ACC112 (cell line): Measurements from ENCODE around the gene GFER.

Source experiments
- H2AFZ ChIP-seq: fragments of 200-600 bp; sonication (generic); one replicate; pipeline ENCODE4 v1.6.0; 2017; ENCODE audit warnings: antibody characterized with exemption, low read length; ENCODE audit not compliant: unreplicated experiment
- H3K27ac ChIP-seq: fragments of 200-600 bp; sonication (generic); 2 replicates; pipeline ENCODE4 v1.5.1; 2014; ENCODE audit warnings: low read depth, mild to moderate bottlenecking, antibody characterized with exemption, low read length, moderate library complexity
- H3K27me3 ChIP-seq: fragments of 200-600 bp; sonication (generic); 2 replicates; pipeline ENCODE4 v1.6.1; 2014; ENCODE audit warnings: mild to moderate bottlenecking, antibody characterized with exemption, low read length, moderate library complexity, mixed read lengths; ENCODE audit not compliant: insufficient read depth
- H3K36me3 ChIP-seq: fragments of 200-600 bp; sonication (generic); 2 replicates; pipeline ENCODE4 v1.6.1; 2016; ENCODE audit warnings: mild to moderate bottlenecking, antibody characterized with exemption, low read length, moderate library complexity, mixed read lengths; ENCODE audit not compliant: insufficient read depth
- H3K4me1 ChIP-seq: fragments of 200-600 bp; sonication (generic); one replicate; pipeline ENCODE4 v1.6.1; 2016; ENCODE audit warnings: low read length, mixed read lengths; ENCODE audit not compliant: insufficient read depth, unreplicated experiment, control insufficient read depth
- H3K4me3 ChIP-seq: fragments of 200-600 bp; sonication (generic); 2 replicates; pipeline ENCODE4 v1.5.1; 2014; ENCODE audit warnings: mild to moderate bottlenecking, low read depth, low read length
- H3K79me2 ChIP-seq: fragments of 200-600 bp; sonication (generic); one replicate; pipeline ENCODE4 v1.6.0; 2016; ENCODE audit warnings: low read length; ENCODE audit not compliant: control insufficient read depth, unreplicated experiment, insufficient read depth

Gene GFER

DNA sequence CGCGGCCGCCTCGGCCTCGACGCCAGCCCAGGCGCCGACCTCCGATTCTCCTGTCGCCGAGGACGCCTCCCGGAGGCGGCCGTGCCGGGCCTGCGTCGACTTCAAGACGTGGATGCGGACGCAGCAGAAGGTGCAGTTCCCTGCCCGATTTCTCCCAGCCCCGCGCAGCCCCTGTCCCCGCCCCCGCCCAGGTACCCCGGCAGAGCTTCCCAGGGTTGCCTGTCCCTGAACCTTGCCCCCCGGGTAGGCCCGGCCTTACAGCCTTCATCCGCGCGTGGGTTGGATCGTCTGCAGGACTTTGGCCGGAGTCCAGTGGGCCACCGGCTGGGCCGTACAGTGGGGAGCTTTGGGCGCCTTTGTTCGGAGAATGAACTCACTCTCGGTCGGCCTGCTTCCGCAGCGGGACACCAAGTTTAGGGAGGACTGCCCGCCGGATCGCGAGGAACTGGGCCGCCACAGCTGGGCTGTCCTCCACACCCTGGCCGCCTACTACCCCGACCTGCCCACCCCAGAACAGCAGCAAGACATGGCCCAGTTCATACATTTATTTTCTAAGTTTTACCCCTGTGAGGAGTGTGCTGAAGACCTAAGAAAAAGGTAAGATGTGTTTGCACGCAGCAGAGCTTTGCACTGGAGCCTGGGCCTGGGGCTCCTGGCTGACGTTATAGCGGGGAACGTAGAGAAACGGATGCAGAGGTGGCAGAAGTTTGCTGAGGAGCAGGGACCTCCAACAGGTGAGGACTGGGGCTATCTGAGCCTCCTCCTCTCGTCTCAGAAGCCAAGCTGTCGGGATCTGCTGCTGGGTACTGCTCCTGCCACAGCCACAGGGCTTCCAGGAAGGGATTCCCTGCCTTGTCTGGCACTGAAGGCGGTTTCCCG is 593 bp downstream of the GFER start:
- Histone ChIP-seq H3K36me3 (peaks cover 6% of the 10 kb centered on the region; the same call in 1 of the 2 replicates), H2AFZ (peak overlapping the region; percentile 62), H3K27ac (peak overlapping the region; percentile 17; the same call in 1 of the 2 replicates), H3K4me1 (peaks cover 11% of the 10 kb centered on the region), H3K4me3 (peak overlapping the region; percentile 95), H3K79me2 (peaks cover 15% of the 10 kb centered on the region), H3K27me3 (peaks cover 44% of the 10 kb centered on the region)

DNA sequence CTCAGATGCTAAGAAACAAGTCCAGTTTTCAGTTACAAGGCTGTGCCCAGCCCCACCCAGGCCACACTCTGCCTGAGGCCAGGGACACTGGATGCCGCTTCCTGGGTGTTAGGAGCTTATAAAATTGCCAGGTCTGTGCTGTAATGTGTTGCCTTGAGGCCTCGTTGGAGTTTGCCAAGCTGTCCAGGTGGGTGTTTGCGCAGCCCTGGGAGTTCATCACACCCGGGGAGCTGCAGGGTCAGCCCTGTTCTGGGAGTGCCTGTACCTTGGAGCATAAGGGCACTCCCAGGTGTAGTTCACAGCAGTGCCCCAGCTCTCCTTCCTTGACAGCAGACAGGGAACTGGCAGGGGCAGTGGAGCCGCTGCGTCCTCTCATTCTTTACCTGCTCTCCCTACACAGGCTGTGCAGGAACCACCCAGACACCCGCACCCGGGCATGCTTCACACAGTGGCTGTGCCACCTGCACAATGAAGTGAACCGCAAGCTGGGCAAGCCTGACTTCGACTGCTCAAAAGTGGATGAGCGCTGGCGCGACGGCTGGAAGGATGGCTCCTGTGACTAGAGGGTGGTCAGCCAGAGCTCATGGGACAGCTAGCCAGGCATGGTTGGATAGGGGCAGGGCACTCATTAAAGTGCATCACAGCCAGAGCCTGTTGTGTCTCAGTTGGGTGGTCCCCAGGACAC is 1.6 kb downstream of the GFER start:
- H3K36me3 ChIP-seq, result peaks cover 6% of the 10 kb centered on the region; the same call in 1 of the 2 replicates
- no peak overlapping the region for H3K27ac ChIP-seq
- H3K4me3 ChIP-seq, result peak overlapping the region; percentile 95
- no peak overlapping the region for H2AFZ ChIP-seq
- peaks cover 15% of the 10 kb centered on the region for H3K79me2 ChIP-seq
- H3K4me1 ChIP-seq, result peaks cover 15% of the 10 kb centered on the region
- peaks cover 39% of the 10 kb centered on the region for H3K27me3 ChIP-seq

DNA sequence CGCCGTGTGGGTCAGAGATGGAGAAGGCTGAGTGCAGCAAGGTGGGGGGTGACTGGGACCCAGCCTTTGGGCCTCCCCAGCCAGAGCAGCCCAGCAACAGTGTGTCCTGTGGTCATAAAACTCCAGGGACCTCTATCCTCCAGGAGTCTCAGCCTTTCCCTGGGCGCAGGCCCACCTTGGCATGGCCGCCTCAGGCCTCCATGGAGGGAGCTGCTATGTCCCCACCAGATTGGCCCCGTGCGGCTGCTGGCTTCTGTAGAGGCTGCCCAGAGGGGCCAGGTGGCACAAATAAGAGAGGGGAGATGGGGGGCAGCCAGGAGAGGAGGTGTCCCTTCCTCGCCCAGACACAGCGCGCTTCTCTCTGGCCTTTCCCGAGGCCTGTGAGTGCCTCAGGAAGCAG is 3.2 kb downstream of the GFER start:
- H3K79me2 ChIP-seq, result peaks cover 15% of the 10 kb centered on the region
- H3K4me3 ChIP-seq, result no peak overlapping the region
- H3K27ac ChIP-seq, result no peak overlapping the region
- peaks cover 6% of the 10 kb centered on the region; the same call in 1 of the 2 replicates for H3K36me3 ChIP-seq
- H2AFZ ChIP-seq, result no peak overlapping the region
- peaks cover 18% of the 10 kb centered on the region for H3K4me1 ChIP-seq
- peaks cover 35% of the 10 kb centered on the region for H3K27me3 ChIP-seq

DNA sequence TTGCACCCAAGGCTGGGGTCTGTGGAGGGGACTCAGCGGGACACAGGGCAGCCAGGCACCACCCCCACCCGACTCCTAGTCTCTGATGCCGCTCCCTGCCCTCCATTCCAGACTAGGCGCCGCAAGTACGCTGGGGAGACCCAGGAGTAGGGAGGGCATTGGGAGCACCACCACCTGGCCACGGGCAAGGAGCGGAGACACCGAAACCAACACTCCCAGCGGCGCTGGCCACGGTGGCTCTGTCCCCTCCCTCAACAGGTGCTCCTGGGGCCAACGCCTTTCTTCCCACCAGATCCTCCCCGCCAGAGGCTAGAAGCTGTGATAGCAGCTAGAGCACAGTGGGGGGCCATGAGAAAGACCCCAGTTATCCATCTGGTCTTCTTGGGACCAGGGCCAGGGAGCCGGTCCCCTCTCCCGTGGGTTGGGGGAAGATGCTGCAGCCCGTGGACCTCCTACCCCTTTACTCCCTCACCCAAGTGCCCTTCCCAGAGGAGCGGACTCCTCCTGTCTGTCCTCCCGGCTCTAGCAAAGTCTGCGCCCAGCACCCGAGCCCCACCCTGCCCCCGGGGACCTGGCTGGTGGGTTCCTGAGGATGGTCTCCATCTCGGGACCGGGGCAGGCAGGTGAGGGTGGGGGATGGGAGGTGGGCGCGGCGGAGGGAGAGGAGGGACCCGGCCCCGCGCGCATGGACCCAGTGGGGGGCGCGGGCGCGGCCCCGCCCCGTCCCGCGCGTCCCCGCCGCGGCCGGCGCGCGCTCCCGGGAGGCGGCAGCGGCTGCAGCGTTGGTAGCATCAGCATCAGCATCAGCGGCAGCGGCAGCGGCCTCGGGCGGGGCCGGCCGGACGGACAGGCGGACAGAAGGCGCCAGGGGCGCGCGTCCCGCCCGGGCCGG is 5.5 kb downstream of the GFER start, which contains the start of gene SYNGR3:
Gene SYNGR3 (plus strand): TSS at position 762 of the 892 bp plus-strand sequence. CDS start 133 bp downstream, outside the sequence.
- Histone ChIP-seq H3K4me1 (peaks cover 25% of the 10 kb centered on the region), H2AFZ (no peak within 1 kb of the TSS), H3K27ac (no peak within 1 kb of the TSS), H3K36me3 (peaks cover 6% of the 10 kb centered on the region; the same call in 1 of the 2 replicates), H3K79me2 (peaks cover 15% of the 10 kb centered on the region), H3K27me3 (peaks cover 24% of the 10 kb centered on the region), H3K4me3 (peak within 1 kb of the TSS; percentile 62)

DNA sequence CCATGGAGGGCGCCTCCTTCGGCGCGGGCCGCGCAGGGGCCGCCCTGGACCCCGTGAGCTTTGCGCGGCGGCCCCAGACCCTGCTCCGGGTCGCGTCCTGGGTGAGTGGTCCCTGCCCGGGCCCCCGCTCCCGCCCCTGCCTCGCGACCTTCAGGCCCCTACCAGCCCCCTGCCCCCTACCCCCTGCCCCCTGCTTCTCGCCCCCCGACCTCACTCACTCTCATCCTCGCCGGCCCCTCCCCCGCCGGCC is 6.0 kb downstream of the GFER start:
- H3K27ac ChIP-seq, result no peak overlapping the region
- H2AFZ ChIP-seq, result no peak overlapping the region
- peaks cover 6% of the 10 kb centered on the region; the same call in 1 of the 2 replicates for H3K36me3 ChIP-seq
- peaks cover 24% of the 10 kb centered on the region for H3K27me3 ChIP-seq
- peaks cover 21% of the 10 kb centered on the region for H3K4me1 ChIP-seq
- H3K4me3 ChIP-seq, result peak overlapping the region; percentile 62
- H3K79me2 ChIP-seq, result peaks cover 11% of the 10 kb centered on the region

DNA sequence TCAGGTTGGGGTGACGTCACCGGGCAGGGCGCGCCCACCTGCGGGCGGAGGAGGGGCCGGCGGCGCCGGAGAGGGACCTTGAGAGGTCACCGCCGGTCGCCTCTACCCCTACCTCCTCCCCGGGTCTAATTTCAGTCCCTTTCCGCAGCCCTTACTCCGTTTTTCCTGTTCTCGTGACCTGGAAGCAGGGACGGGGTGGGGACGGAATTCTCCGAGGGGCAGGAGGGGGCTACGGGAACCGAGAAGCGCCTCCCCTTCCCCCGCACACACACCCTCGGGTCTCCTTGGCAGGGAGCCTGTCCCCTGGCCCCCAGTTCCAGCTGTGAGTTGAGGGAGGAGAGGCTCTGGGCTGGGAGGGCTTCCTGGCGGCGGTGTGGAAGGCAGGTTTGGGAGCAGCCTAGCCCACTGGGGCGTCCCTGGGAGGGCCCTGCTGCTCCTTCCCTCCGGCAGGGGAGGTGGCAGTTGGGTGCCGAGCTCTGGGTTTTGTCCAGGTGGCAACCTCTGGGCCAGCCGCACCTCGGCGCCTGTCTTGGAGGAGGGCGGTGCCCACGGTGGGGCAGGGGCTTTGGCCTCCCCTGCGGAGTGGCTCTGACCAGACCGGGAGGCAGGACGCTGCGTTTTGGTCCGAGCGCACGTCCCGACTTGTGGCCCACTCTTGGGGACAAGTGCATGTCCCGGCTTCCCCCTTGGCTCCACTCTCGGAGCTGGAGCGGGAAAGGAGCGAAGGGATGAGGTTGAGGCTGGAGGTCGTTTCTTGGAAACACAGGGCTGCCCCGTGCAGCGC is 6.5 kb downstream of the GFER start:
- H2AFZ ChIP-seq, result no peak overlapping the region
- H3K79me2 ChIP-seq, result peaks cover 6% of the 10 kb centered on the region
- H3K4me1 ChIP-seq, result peaks cover 16% of the 10 kb centered on the region
- H3K27me3 ChIP-seq, result peaks cover 24% of the 10 kb centered on the region
- peak overlapping the region; percentile 62 for H3K4me3 ChIP-seq
- H3K36me3 ChIP-seq, result peaks cover 6% of the 10 kb centered on the region; the same call in 1 of the 2 replicates
- no peak overlapping the region for H3K27ac ChIP-seq

DNA sequence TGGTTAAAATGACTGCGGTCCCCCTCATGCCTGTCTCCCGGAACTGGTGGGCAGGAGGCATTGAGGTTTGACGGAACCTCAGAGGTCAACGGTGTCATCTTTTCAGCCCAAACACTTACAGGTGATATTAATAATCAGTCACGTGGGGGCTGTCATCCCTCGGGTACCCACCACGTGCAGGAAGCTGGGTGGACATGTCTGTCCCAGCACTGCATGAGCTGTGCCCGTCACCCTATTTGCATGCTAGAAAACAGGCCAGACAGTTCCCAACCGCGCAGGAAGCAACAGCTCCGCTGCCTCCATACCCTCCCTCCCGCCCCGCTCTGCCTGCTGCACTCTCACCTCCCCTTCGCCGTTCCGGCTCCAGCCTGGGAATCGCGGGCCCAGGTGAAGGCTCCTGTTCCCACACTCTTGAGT is 7.2 kb downstream of the GFER start:
- Histone ChIP-seq H3K27ac (no peak overlapping the region), H3K36me3 (peaks cover 6% of the 10 kb centered on the region; the same call in 1 of the 2 replicates), H3K79me2 (no peaks in the 10 kb centered on the region), H3K27me3 (peaks cover 24% of the 10 kb centered on the region), H3K4me3 (peak overlapping the region; percentile 65; the same call in 1 of the 2 replicates), H2AFZ (no peak overlapping the region), H3K4me1 (peaks cover 15% of the 10 kb centered on the region)

DNA sequence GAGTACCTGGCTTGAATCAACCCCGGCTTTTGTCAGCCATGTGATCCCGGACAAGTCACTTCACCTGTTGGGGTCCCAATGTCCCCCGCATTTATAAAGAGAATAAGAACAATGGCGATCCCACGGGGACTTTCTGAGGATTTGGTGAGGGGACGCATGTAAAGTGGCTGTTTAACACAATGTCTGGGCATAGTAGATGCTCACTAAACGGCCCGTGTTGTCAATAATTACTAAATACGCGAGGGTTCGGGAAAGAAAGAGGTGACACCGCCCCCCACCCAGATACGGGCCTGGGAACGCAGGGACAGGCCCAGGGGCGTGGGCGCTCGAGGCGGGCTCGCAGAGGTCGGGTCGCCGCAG is 7.6 kb downstream of the GFER start:
- peaks cover 15% of the 10 kb centered on the region for H3K4me1 ChIP-seq
- H3K79me2 ChIP-seq, result no peaks in the 10 kb centered on the region
- H3K4me3 ChIP-seq, result peak overlapping the region; percentile 65
- H3K36me3 ChIP-seq, result peaks cover 3% of the 10 kb centered on the region; the same call in 1 of the 2 replicates
- H3K27ac ChIP-seq, result no peak overlapping the region
- H2AFZ ChIP-seq, result peak overlapping the region; percentile 68
- peaks cover 24% of the 10 kb centered on the region for H3K27me3 ChIP-seq

DNA sequence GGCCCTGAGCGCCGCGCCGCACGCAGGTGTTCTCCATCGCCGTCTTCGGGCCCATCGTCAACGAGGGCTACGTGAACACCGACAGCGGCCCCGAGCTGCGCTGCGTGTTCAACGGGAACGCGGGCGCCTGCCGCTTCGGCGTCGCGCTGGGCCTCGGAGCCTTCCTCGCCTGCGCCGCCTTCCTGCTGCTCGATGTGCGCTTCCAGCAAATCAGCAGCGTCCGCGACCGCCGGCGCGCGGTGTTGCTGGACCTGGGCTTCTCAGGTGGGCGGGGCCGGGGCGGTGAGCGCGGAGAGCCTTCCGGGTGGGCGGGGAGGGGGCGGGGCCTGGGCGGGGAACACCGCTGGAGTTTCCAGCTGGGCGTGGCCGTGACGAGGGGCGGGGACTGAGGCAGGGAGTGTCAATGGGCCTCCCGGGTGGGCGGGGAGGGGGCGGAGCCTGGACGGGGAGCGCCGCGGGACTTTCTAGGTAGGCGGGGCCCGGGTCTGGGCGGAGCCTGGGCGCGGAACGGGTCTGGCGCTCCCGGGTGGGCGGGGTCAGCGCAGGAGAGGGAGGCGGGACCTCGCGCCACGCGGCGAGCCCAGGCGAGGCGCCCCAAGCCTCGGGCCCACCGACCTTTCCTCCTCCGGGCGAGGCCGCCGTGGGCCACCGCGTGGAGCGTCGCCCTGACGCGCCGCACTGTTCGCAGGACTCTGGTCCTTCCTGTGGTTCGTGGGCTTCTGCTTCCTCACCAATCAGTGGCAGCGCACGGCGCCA is 8.1 kb downstream of the GFER start:
- Histone ChIP-seq H3K79me2 (no peaks in the 10 kb centered on the region), H2AFZ (peak overlapping the region; percentile 91), H3K4me3 (peak overlapping the region; percentile 76), H3K4me1 (peaks cover 15% of the 10 kb centered on the region), H3K27me3 (peaks cover 24% of the 10 kb centered on the region), H3K36me3 (no peaks in the 10 kb centered on the region), H3K27ac (no peak overlapping the region)
